A549 (cell line): ENCODE measurements around the gene ODF2L. TPM values are rescaled to one million over a fixed set of nuclear protein-coding genes. Genes with fewer than 3 reads are reported as not detected.
A peak's percentile ranks its signal among the peaks of the same experiment; 100 is the strongest.

Experiments used
- ATAC-seq, 2 experiments: fragments of 200-7000 bp in 1 of 2; fragments of >200 bp in 1 of 2; cut with Nextera tagmentation in 1 of 2; cut with Tn5 transposase in 1 of 2; 3 replicates each; pipeline versions ENCODE4 v1.8.0 to v1.9.1; 2018 to 2020; ENCODE audit warnings: mild to moderate bottlenecking in 1 of 2, moderate library complexity in 1 of 2
- CTCF ChIA-PET: fragments of 300-600 bp; sonication (Branson Sonifier 250); formaldehyde crosslinking; extraction: SDS; loops from one replicate; lab custom pipeline; 2021; ENCODE audit warnings: antibody characterized with exemption, inconsistent platforms; lab: Yijun Ruan, JAX
- POLR2A ChIA-PET: fragments of 350-600 bp; formaldehyde crosslinking; extraction: SDS; loops from one replicate; lab custom pipeline; 2021; ENCODE audit warnings: antibody characterized with exemption, inconsistent platforms; lab: Yijun Ruan, JAX
- DNase-seq, 2 experiments: peaks; one replicate each; pipeline versions ENCODE4 v3.0.0 to v3.0.0-alpha.2; 2011 to 2016; ENCODE audit warnings: low read depth in 1 of 2, low spot score in 1 of 2
- FAIRE-seq: peaks from 2 replicates; lab custom pipeline; 2011; peaks lifted over from hg19 to GRCh38; lab: Jason Lieb, UNC
- H3K27ac ChIP-seq, 2 experiments: fragments of >200 bp; sonication (Bioruptor Twin); formaldehyde crosslinking; 3 replicates each; pipeline ENCODE4 v1.5.1; 2016 to 2017
- H3K4me1 ChIP-seq: fragments of >200 bp; sonication (Bioruptor Twin); formaldehyde crosslinking; 3 replicates; pipeline ENCODE4 v1.6.1; 2016
- H3K4me2 ChIP-seq: fragments of >200 bp; sonication (Bioruptor Twin); formaldehyde crosslinking; 3 replicates; pipeline ENCODE4 v1.6.1; 2016
- H3K4me3 ChIP-seq: fragments of >200 bp; sonication (Bioruptor Twin); formaldehyde crosslinking; 3 replicates; pipeline ENCODE4 v1.5.1; 2016
- H3K9me3 ChIP-seq: fragments of >200 bp; sonication (Bioruptor Twin); formaldehyde crosslinking; 3 replicates; pipeline ENCODE4 v1.6.1; 2016
- ATOH8 ChIP-seq: fragments of 250-450 bp; sonication (Bioruptor Pico); IDR thresholded peaks from 2 replicates; pipeline ENCODE4 v1.5.0; 2020; ENCODE audit warnings: low read depth, mild to moderate bottlenecking, moderate library complexity
- BHLHE40 ChIP-seq: IDR thresholded peaks from 2 replicates; pipeline ENCODE4 v1.6.1; 2012; ENCODE audit warnings: low read depth, low read length, inconsistent platforms
- CEBPB ChIP-seq, 2 experiments: fragments of >200 bp in 1 of 2; sonication (Bioruptor Twin) in 1 of 2; formaldehyde crosslinking in 1 of 2; IDR thresholded peaks; 2 replicates each; pipeline ENCODE4 v1.6.1; 2012 to 2016
- CHD4 ChIP-seq: fragments of 200-600 bp; sonication (generic); IDR thresholded peaks from 2 replicates; pipeline ENCODE4 v1.6.1; 2016; ENCODE audit warnings: antibody characterized with exemption, mild to moderate bottlenecking, borderline replicate concordance
- ELK1 ChIP-seq: fragments of 150-350 bp; IDR thresholded peaks from 2 replicates; pipeline ENCODE4 v1.6.1; 2014; ENCODE audit warnings: low read depth, mild to moderate bottlenecking, low read length
- FOSB ChIP-seq: fragments of 250-450 bp; sonication (Bioruptor Pico); IDR thresholded peaks from 2 replicates; pipeline ENCODE4 v1.5.0; 2020; ENCODE audit warnings: mild to moderate bottlenecking, moderate library complexity
- FOSL2 ChIP-seq, 2 experiments: fragments of 450-650 bp in 1 of 2; fragments of >200 bp in 1 of 2; sonication (Bioruptor Twin) in 1 of 2; formaldehyde crosslinking; IDR thresholded peaks; 2 replicates each; pipeline versions ENCODE4 v1.5.0 to v1.6.1; 2016 to 2020; ENCODE audit warnings: mild to moderate bottlenecking in 1 of 2, moderate library complexity in 1 of 2
- HDAC2 ChIP-seq: fragments of 200-600 bp; sonication (generic); IDR thresholded peaks from 2 replicates; pipeline ENCODE4 v1.6.1; 2016
- MAFK ChIP-seq: fragments of 450-650 bp; IDR thresholded peaks from 2 replicates; pipeline ENCODE4 v1.6.1; 2014; ENCODE audit not compliant: partially characterized antibody
- NPAS2 ChIP-seq: fragments of 250-450 bp; sonication (Bioruptor Pico); IDR thresholded peaks from 2 replicates; pipeline ENCODE4 v1.8.0; 2022; ENCODE audit warnings: mild to moderate bottlenecking, moderate library complexity, borderline replicate concordance
- NR3C1 ChIP-seq: fragments of >200 bp; sonication (Bioruptor Twin); formaldehyde crosslinking; IDR thresholded peaks from 3 replicates; pipeline ENCODE4 v1.6.1; 2017
- PHF8 ChIP-seq: fragments of 200-600 bp; sonication (generic); IDR thresholded peaks from 2 replicates; pipeline ENCODE4 v1.6.1; 2016; ENCODE audit warnings: low read depth, mild to moderate bottlenecking, antibody characterized with exemption, moderate library complexity, borderline replicate concordance
- POLR2A ChIP-seq: IDR thresholded peaks from 2 replicates; pipeline ENCODE4 v1.6.1; 2012; ENCODE audit warnings: mild to moderate bottlenecking, low read length
- POLR2AphosphoS2 ChIP-seq: conservative IDR thresholded peaks from 2 replicates; pipeline ENCODE4 v1.6.1; 2012; ENCODE audit warnings: low read length, improper control_type of control experiment, inconsistent platforms
- RARB ChIP-seq: fragments of 250-450 bp; sonication (Bioruptor Pico); IDR thresholded peaks from 2 replicates; pipeline ENCODE4 v1.8.0; 2021; ENCODE audit warnings: mild to moderate bottlenecking, moderate library complexity
- SREBF2 ChIP-seq: fragments of 450-650 bp; IDR thresholded peaks from 2 replicates; pipeline ENCODE4 v1.6.1; 2014; ENCODE audit warnings: mild to moderate bottlenecking, moderate library complexity
- TFCP2L1 ChIP-seq: fragments of 250-450 bp; sonication (Bioruptor Pico); IDR thresholded peaks from 2 replicates; pipeline ENCODE4 v1.5.0; 2021; ENCODE audit warnings: mild to moderate bottlenecking
- WGBS: methylation state at CpG from one replicate; pipeline ENCODE4 v1.1.6; 2017; ENCODE audit errors: missing lambda C conversion rate; 5-methylcytosine and 5-hydroxymethylcytosine counted together
- polyA plus RNA-seq, 4 experiments: library from polyadenylated mRNA; depleted of rRNA in 3 of 4; stranded (reverse); fragments of >200 nt; fragmentation: RNase III in 1 of 4; extraction: RNeasy Plus Mini Kit Qiagen cat#74134 plus additional on column Dnase treatment in 1 of 4; gene quantifications; 2 replicates in 3 of 4; 3 replicates in 1 of 4; pipeline ENCODE4 v1.2.3, GENCODE V29; 2011 to 2017
- TF ChIP-seq, protein P1 (sequence below): IDR thresholded peaks from 2 replicates; pipeline ENCODE4 v1.6.1; 2012
- TF ChIP-seq, protein P2 (sequence below): fragments of >200 bp; sonication (Bioruptor Twin); formaldehyde crosslinking; IDR thresholded peaks from 3 replicates; pipeline ENCODE4 v1.5.1; 2016
- TF ChIP-seq, protein P3 (sequence below): IDR thresholded peaks from 2 replicates; pipeline ENCODE4 v1.6.1; 2012

The ODF2L gene
- polyA plus RNA-seq, 2 of the 4 experiments (the other 2 are of a cell fraction) = 10.0 to 17.7 TPM

GRCh38 chr1:86430376-86430775 lies 34.3 kb upstream of the ODF2L start:
- FAIRE-seq (no peak), ATAC-seq (no peak), DNase-seq (no peak)
- Histone ChIP-seq H3K4me2 (peak overlapping the region; percentile 57; the same call in 2 of the 3 replicates), H3K4me1 (peaks cover 12% of the 10 kb centered on the region), H3K4me3 (no peak overlapping the region), H3K27ac (peak overlapping the region; percentile 17 to 64; a peak in 3 of 6 replicates), H3K9me3 (no peaks in the 10 kb centered on the region)
- CTCF ChIA-PET = interaction anchor here (1.1 kb wide), 1 partner anchor 70 kb away, joined by 3 read pairs; no protein-coding TSS in a partner anchor
- TF ChIP-seq, protein P1, sequence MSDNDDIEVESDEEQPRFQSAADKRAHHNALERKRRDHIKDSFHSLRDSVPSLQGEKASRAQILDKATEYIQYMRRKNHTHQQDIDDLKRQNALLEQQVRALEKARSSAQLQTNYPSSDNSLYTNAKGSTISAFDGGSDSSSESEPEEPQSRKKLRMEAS = no peak
- TF ChIP-seq FOSB (CRISPR knock-in tag) (no peak), NPAS2 (CRISPR knock-in tag) (no peak), FOSL2 (IDR thresholded peaks at IDR 0.05) (no peak), FOSL2 (CRISPR knock-in tag; IDR thresholded peaks at IDR 0.05) (no peak), BHLHE40 (no peak), TFCP2L1 (CRISPR knock-in tag) (no peak), ELK1 (no peak), PHF8 (no peak), ATOH8 (no peak), POLR2A (no peak), NR3C1 (no peak), POLR2AphosphoS2 (no peak), CHD4 (no peak), RARB (CRISPR knock-in tag) (no peak), SREBF2 (no peak)
- TF ChIP-seq, protein P2, sequence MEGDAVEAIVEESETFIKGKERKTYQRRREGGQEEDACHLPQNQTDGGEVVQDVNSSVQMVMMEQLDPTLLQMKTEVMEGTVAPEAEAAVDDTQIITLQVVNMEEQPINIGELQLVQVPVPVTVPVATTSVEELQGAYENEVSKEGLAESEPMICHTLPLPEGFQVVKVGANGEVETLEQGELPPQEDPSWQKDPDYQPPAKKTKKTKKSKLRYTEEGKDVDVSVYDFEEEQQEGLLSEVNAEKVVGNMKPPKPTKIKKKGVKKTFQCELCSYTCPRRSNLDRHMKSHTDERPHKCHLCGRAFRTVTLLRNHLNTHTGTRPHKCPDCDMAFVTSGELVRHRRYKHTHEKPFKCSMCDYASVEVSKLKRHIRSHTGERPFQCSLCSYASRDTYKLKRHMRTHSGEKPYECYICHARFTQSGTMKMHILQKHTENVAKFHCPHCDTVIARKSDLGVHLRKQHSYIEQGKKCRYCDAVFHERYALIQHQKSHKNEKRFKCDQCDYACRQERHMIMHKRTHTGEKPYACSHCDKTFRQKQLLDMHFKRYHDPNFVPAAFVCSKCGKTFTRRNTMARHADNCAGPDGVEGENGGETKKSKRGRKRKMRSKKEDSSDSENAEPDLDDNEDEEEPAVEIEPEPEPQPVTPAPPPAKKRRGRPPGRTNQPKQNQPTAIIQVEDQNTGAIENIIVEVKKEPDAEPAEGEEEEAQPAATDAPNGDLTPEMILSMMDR = no peak
- TF ChIP-seq, protein P3, sequence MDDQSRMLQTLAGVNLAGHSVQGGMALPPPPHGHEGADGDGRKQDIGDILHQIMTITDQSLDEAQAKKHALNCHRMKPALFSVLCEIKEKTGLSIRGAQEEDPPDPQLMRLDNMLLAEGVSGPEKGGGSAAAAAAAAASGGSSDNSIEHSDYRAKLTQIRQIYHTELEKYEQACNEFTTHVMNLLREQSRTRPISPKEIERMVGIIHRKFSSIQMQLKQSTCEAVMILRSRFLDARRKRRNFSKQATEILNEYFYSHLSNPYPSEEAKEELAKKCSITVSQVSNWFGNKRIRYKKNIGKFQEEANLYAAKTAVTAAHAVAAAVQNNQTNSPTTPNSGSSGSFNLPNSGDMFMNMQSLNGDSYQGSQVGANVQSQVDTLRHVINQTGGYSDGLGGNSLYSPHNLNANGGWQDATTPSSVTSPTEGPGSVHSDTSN = no peak
- POLR2A ChIA-PET = interaction anchor here (1.7 kb wide), 1 partner anchor 34 kb away, joined by 3 read pairs; the partner anchor contains the start of gene ODF2L

GRCh38 chr1:86429835-86430234 lies 33.7 kb upstream of the ODF2L start:
- TF ChIP-seq, protein P1 = no peak
- TF ChIP-seq POLR2AphosphoS2 (no peak), HDAC2 (no peak), CEBPB (IDR thresholded peaks at IDR 0.05) (peak; percentile 46 to 50; a peak in 2 of 4 replicates), MAFK (peak; percentile 83)
- H3K4me1 ChIP-seq = peaks cover 12% of the 10 kb centered on the region
- H3K9me3 ChIP-seq = no peaks in the 10 kb centered on the region
- peak in 1 of 2 experiments; percentile 46 for DNase-seq
- peak; percentile 68 to 70; a peak in 5 of 6 replicates for ATAC-seq
- WGBS = 0% methylated on average over 3 of the region's 3 CpGs
- CTCF ChIA-PET = interaction anchor here (1.1 kb wide), 1 partner anchor 70 kb away, joined by 3 read pairs; no protein-coding TSS in a partner anchor
- no peak for FAIRE-seq
- peak overlapping the region; percentile 17 to 64; a peak in 4 of 6 replicates for H3K27ac ChIP-seq
- no peak overlapping the region for H3K4me3 ChIP-seq
- H3K4me2 ChIP-seq = peak overlapping the region; percentile 57
- POLR2A ChIA-PET = interaction anchor here (1.7 kb wide), 1 partner anchor 33 kb away, joined by 3 read pairs; the partner anchor contains the start of gene ODF2L
